Effector CD8-positive, alpha-beta T cell (primary cell): Measurements from ENCODE around the gene GUCA1C.

Source experiments
- DNase-seq: peaks from one replicate; lab custom pipeline; 2025; lab: John Stamatoyannopoulos, UW
- total RNA-seq, 4 experiments: gene quantifications; one replicate each; lab custom pipeline; 2026; lab: John Stamatoyannopoulos, UW

GUCA1C gene
- 0 reads per million in 4 experiments for total RNA-seq

- no peak for DNase-seq
Observed at GRCh38 chr3:108953700-108954099, at the start of gene GUCA1C. Gene GUCA1C, minus strand, starts transcription at chr3:108953879. Its CDS starts 117 bp downstream, at chr3:108953762.

DNA sequence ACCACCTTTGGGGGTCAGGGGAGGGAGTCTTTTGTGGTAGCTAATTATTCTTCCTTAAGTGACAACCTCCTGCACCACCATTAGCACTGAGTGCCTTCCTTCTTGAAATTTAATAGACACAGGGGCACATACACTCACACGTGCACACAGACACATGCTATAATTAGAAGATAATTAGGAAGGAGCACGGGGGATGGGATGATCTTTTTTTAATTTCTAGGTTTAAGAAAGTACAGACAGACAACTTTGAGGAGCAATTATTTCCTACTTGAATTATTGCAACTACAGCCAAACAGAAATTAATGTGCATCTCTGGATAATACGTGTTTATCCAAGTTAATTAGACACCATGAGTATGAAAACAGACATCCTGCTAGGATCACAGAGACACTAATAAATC, 44.8 kb upstream of the GUCA1C start:
- no peak for DNase-seq

DNA sequence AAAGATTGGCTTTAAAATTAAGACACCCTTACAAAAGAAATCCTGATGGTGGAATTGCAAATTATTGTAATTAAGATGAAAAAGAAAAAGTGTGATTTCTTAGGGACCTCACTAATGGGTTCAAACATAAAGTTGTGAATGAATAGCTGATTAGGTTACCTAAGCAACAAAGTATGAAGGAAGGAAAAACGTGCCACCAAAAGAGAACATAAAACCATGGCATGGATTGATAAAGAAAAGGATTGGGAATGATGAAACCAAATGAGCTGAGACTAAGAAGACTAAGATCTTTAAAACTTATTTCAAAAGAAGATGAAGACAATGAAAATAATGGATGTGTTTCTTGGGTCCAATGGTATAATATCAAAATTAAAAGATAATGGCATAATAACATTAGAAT, 32.2 kb upstream of the GUCA1C start:
- no peak for DNase-seq

GRCh38 chr3:108983051-108983450, 29.4 kb upstream of the GUCA1C start:
- no peak for DNase-seq

- no peak for DNase-seq
Observed at GRCh38 chr3:108976058-108976457, 22.4 kb upstream of the GUCA1C start.

GRCh38 chr3:108973019-108973418, 19.3 kb upstream of the GUCA1C start:
- DNase-seq: no peak

- no peak for DNase-seq
Observed at GRCh38 chr3:108972482-108972881, 18.8 kb upstream of the GUCA1C start.

GRCh38 chr3:108970561-108970960, 16.9 kb upstream of the GUCA1C start:
- DNase-seq: no peak

- no peak for DNase-seq
Observed at GRCh38 chr3:108966773-108967172, 13.1 kb upstream of the GUCA1C start.

GRCh38 chr3:108959017-108959416, 5.3 kb upstream of the GUCA1C start:
- no peak for DNase-seq

DNA sequence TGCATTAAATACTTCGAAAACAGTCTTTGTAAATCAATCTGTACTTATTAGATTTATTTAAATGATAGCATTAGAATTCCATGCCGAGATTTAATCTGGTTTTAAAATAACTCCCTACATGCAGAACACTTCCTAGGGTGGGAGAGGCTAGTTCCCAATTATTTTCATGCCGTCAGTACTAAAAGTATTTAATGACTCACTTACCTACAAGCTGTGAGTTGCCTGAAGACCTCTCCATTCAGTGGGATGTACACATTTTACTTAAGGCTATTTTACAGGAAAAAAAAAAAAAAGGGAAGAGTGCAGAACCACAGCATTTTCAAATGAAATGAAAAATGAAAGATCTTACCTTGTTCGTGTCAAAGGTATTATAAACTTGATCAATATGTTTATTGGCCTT, 469 bp downstream of the GUCA1C start:
- DNase-seq: no peak

GRCh38 chr3:108951820-108952501, 1.7 kb downstream of the GUCA1C start:
- no peak for DNase-seq

DNA sequence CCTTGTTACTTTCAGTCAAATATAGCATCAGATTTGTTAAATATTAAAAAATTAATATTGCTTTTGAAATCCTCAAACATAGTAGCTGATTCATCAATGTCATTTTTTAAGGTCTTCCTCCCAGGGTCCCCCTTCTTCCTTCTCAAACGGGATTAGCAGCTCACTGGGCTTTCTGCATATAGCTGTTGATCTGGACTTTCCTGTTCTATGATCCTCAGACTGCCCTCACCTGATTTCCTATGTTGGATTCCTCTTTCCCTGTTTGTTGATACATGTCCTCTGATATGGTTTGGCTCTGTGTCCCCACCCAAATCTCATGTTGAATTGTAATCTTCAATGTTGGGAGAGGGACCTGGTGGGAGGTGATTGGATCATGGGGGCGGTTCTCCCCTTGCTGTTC, 5.8 kb downstream of the GUCA1C start:
- DNase-seq: no peak

GRCh38 chr3:108946292-108947285, 7.1 kb downstream of the GUCA1C start:
- no peak for DNase-seq

DNA sequence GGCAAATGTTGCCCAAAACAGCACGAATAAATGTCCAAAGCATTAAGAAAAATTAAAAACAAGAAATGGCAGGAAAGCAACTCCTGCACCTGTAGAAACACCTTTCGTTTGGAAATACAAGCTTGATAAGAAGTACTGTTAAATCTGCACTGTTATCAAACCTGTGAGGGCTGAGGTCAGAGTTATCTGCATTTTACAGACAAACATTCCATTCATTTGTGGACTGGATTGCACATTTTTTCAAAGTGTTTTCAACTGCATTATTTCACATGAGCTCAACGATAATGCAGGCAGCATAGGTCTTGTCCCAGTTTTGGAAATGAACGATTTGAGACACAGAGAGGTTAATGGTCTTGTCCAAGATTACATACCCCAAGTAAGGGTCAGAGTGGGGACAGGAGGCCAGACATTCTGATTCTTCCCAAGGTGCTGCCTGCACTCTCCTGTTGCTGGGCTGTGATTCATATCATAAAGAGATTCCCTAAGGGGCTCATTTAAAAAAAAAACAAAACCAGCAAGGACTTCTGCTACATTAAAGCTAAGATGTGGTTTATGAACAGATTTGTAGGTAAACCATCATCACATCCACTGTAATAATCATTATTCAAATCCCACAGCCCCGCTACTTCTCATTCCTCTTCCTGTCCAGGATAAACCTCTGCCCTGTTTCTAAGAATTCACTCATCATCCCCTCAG, 13.0 kb downstream of the GUCA1C start:
- DNase-seq: no peak

- DNase-seq: no peak
Observed at GRCh38 chr3:108940166-108940565, 13.5 kb downstream of the GUCA1C start.

DNA sequence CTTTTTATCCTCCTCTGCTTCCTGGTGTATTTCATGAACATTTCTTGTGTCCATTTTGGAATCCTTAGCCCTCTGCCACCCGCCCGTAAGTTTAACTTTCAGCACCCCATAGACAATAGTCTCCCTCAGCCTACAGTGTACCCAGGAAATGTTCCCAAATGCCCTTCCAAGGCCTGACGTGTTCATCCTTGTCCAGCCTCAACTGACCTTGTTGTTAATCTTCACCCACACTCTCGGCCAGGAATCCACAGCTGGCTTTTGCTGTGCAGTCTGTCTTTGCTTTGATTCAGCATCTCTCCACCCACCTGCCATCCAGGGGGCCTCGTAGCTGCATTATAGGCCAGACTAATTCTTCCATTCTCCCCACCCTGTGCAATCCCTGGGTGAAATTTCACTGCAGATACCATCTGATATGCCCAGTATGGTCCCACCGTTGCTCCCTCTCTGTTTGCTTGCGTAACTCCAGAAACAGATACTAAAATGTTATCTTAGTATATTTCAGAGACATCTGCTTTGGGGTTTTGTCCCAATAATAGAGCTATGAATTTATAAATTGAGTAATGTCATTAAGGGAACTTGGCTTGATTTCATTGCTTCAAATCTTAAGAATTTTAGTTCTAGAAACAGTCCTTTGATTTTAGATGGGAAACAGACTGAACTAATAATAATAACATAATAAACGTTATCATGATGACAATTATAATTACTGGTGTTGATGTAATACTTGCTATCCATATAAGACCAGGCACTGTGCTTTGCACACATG, 16.6 kb downstream of the GUCA1C start:
- DNase-seq: no peak

- no peak for DNase-seq
Observed at GRCh38 chr3:108931035-108931434, 22.6 kb downstream of the GUCA1C start.

DNA sequence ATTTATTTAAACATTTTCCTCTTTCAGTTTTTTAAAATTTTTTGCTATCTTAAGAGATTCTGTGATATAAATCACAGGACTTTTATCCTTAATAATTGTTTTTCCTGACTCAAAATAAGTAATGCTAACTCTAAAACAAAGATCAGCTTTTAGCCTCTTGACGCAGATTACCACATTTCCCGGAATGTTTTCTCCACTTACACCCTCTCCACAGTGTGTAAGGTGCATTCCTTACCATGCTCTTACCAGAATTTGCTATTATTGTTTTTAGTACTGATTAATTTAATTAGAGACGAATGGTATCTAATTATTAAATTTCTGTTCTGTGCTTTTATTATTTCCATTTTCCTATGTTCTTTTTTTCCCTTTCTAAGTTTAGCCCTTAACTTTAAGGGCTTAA, 34.8 kb downstream of the GUCA1C start:
- no peak for DNase-seq

DNA sequence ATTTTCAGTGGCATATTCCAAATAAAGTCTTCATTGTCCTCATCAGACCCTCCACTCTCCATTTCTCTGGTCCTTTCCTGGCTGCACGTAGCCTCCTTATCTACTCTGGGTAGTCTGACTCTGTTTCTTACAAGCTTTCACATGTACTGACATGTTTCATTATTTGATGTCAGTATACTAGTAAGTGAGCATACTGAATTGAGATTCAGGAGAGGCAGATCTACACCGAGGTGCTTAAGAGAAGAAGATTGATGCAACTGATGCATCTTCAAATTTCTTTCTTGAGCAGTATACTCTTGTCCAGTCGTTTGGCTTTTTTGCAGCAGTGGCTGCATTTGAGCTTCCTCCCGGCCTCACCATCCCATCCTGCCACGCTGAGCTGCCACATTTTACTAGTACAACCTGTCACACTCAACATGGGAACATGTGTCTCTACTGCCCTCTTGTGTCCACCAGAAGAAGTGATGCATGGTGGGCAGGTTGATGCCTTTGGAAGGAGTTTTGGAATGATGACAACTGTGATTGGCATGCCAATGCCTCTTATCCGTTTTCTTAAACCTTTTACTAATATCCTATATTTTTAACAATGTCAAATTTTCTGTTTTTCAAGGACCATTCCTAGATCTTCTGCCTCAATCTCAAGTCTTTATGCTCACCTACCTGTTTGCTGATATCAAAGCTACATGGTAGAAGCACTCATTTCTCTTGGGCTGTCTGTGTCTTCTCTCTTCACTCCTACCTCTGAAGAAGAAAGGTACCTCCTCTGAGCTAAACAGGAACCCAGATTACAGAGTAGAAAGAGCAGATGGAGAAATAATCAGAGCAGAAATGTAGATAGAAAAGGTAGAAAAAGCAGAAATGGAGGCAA, 38.7 kb downstream of the GUCA1C start:
- DNase-seq: peak; percentile 32

- DNase-seq: no peak
Observed at GRCh38 chr3:108909799-108910198, 43.9 kb downstream of the GUCA1C start.
